ENCODE measurements around the gene VRK1.

The VRK1 gene

DNA sequence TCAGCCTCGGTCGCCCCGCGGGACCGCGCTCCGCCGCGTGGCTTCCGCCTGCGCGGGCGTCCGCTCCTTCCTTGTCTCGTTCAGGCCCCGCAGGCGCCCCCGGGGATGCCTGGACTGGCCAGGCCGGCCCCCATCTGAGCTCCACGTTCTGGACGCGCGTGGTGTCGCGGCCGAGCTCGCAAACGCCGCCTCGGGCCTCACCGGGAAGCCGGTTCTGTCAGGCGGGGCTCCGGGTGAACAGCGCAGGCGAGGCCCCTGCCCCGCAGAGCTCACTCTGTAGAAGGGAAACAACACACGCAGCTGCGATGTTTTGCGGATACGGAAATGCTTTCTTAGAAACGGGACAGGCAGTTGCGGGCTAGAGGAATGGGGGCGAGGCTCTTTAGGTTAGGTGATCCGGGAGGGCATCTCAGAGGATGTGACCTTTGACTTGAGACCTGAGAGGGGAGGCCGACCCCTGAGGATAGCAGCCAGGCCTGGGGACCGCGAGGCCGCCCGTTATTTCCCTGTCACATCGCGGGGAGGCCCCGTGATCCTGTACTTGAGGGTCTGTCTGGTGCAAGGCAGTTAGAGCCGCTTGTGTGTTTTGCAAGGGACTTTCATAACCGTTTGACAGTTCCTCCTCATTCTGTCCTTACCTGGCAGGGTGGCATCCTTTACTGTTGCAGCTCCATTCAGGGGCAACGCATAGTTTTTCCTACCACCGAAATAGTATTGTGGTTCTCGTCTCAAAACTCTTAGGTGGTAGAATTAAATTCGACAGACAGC lies 584 bp downstream of the VRK1 start:
- TF ChIP-seq, protein P1, sequence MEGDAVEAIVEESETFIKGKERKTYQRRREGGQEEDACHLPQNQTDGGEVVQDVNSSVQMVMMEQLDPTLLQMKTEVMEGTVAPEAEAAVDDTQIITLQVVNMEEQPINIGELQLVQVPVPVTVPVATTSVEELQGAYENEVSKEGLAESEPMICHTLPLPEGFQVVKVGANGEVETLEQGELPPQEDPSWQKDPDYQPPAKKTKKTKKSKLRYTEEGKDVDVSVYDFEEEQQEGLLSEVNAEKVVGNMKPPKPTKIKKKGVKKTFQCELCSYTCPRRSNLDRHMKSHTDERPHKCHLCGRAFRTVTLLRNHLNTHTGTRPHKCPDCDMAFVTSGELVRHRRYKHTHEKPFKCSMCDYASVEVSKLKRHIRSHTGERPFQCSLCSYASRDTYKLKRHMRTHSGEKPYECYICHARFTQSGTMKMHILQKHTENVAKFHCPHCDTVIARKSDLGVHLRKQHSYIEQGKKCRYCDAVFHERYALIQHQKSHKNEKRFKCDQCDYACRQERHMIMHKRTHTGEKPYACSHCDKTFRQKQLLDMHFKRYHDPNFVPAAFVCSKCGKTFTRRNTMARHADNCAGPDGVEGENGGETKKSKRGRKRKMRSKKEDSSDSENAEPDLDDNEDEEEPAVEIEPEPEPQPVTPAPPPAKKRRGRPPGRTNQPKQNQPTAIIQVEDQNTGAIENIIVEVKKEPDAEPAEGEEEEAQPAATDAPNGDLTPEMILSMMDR (IDR thresholded peaks at IDR 0.05; ENCODE audit: insufficient read depth, low read length, poor library complexity, severe bottlenecking) = no peak
- no peak for DNase-seq (ENCODE audit: extremely low read depth, insufficient read length)
- H3K36me3 ChIP-seq (ENCODE audit: control insufficient read depth, insufficient read depth, low read length) = no peaks in the 10 kb centered on the region
- peak overlapping the region; percentile 83 for H3K4me3 ChIP-seq (replicated peaks; ENCODE audit: low read depth, low read length)
- no peaks in the 10 kb centered on the region for H3K27me3 ChIP-seq (replicated peaks; ENCODE audit: control insufficient read depth, insufficient read depth, low read length)

- H3K36me3 ChIP-seq (ENCODE audit: control insufficient read depth, insufficient read depth, low read length) = no peaks in the 10 kb centered on the region
- peak overlapping the region; percentile 83 for H3K4me3 ChIP-seq (replicated peaks; ENCODE audit: low read depth, low read length)
- no peaks in the 10 kb centered on the region for H3K27me3 ChIP-seq (replicated peaks; ENCODE audit: control insufficient read depth, insufficient read depth, low read length)
- DNase-seq (ENCODE audit: extremely low read depth, insufficient read length) = no peak
- TF ChIP-seq, protein P1 (IDR thresholded peaks at IDR 0.05; ENCODE audit: insufficient read depth, low read length, poor library complexity, severe bottlenecking) = no peak
These were observed 1.8 kb downstream of the VRK1 start for GRCh38 chr14:96798956-96799355.

DNA sequence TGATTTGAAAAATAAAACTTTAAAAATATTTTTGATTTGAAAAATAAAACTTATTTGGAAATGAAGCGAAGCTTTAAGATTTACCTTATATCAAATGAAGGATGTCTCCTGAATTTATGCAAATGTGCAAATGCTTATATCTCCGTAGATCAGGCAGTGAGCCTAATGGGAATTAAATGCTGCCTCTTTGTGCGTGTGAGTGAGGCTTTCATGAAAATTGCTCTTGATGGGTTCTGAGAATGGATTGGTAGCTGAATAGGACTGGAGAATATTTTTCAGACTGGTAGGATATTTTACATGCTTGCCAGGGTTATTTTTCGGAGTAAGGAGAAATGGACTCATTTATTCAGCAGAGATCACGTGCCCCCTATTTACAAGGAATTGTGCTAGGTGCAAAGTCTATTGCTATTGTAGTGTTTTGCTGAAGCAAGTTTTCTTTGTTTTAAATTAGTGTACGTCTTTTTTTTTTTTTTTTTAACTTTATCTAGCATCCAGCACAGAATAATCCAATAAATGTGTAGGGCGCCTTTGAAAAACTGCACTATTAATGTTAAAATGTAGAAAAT lies 2.4 kb downstream of the VRK1 start:
- Histone ChIP-seq H3K27me3 (replicated peaks; ENCODE audit: control insufficient read depth, insufficient read depth, low read length) (no peaks in the 10 kb centered on the region), H3K36me3 (ENCODE audit: control insufficient read depth, insufficient read depth, low read length) (no peaks in the 10 kb centered on the region), H3K4me3 (replicated peaks; ENCODE audit: low read depth, low read length) (no peak overlapping the region)
- no peak for DNase-seq (ENCODE audit: extremely low read depth, insufficient read length)
- TF ChIP-seq, protein P1 (IDR thresholded peaks at IDR 0.05; ENCODE audit: insufficient read depth, low read length, poor library complexity, severe bottlenecking) = no peak

DNA sequence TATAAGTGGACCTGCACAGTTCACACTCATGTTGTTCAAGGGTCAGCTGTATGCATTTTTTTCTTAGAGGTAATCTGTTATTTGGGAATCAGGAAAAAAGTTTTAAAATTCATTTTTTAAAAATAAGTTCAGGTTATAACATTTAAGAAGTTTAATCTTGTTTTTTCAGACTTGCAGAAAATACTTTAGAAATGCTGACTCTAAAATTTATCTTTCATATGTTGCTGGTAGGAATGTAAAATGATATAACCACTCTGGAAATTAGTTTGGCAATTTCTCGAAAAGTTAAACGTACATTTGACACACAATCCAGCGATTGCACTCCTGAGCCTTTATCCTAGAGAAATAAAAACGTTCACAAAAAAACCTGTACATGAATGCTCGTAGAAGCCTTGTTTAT lies 4.7 kb downstream of the VRK1 start:
- H3K27me3 ChIP-seq (replicated peaks; ENCODE audit: control insufficient read depth, insufficient read depth, low read length) = no peaks in the 10 kb centered on the region
- TF ChIP-seq, protein P1 (IDR thresholded peaks at IDR 0.05; ENCODE audit: insufficient read depth, low read length, poor library complexity, severe bottlenecking) = no peak
- H3K36me3 ChIP-seq (ENCODE audit: control insufficient read depth, insufficient read depth, low read length) = no peaks in the 10 kb centered on the region
- DNase-seq (ENCODE audit: extremely low read depth, insufficient read length) = no peak
- no peak overlapping the region for H3K4me3 ChIP-seq (replicated peaks; ENCODE audit: low read depth, low read length)

DNA sequence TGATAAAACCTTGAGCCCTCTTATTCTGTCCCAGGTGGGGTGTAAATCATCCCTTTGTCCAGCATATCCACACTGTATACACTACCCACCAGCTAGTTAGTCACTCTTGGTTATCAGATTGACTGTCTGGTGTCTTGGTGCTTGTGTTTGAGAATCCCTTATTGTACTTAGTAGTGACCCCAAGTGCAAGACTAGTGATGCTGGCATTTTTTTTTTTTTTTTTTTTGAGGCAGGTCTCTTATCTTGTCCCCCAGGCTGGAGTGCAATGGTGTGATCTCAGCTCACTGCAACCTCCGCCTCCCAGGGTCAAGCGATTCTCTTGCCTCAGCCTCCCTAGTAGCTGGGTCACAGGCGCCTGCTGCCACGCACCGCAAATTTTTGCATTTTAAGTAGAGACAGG lies 5.8 kb downstream of the VRK1 start:
- H3K36me3 ChIP-seq (ENCODE audit: control insufficient read depth, insufficient read depth, low read length) = no peaks in the 10 kb centered on the region

More for the DNA sequence above, 5.8 kb downstream of the VRK1 start:
- DNase-seq (ENCODE audit: extremely low read depth, insufficient read length) = no peak
- TF ChIP-seq, protein P1 (IDR thresholded peaks at IDR 0.05; ENCODE audit: insufficient read depth, low read length, poor library complexity, severe bottlenecking) = no peak
- Histone ChIP-seq H3K27me3 (replicated peaks; ENCODE audit: control insufficient read depth, insufficient read depth, low read length) (no peaks in the 10 kb centered on the region), H3K4me3 (replicated peaks; ENCODE audit: low read depth, low read length) (no peak overlapping the region)
